ENCODE measurements around the gene CELF2. TPM values are rescaled to one million over a fixed set of nuclear protein-coding genes. Genes with fewer than 3 reads are reported as not detected.

Gene CELF2
- total RNA-seq, 1 donor from 2014 or later = 31.6 TPM

DNA sequence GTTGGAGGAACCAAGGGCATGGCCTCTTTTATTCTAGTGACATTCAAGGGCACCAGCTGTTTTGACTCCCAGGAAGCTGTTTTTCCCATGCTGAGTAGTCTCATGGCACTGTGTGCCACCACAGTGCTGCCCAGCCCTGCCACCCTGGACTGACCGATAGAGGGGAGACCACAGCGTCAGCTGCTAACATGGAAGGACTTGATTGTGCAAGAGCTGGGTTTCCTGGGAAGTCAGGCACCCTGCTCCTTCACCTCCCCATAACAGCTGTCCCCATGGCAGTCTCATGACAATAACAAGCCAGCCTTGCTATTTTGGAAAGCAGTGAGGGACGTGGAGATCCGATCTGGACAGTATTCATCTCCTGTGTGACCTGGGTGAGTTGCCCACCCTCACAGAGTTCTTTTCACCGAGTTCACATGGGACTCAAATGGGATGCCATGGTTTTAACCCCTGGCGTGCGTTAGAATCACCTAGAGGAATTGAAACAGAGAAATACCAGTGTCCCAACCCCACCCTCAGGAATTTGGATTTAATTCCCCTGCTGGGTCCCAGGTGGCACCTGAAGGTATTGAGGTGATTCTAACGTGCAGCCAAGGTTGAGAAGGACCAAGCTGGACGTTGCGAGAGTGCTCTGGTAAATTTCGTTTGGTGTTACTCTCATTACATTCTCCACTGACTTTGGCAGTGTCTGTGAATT is 174.8 kb downstream of the CELF2 start:
- no peak for TF ChIP-seq EZH2 (IDR thresholded peaks at IDR 0.05)
- TF ChIP-seq EZH2phosphoT487 (IDR thresholded peaks at IDR 0.05) = no peak
- TF ChIP-seq, protein P1, sequence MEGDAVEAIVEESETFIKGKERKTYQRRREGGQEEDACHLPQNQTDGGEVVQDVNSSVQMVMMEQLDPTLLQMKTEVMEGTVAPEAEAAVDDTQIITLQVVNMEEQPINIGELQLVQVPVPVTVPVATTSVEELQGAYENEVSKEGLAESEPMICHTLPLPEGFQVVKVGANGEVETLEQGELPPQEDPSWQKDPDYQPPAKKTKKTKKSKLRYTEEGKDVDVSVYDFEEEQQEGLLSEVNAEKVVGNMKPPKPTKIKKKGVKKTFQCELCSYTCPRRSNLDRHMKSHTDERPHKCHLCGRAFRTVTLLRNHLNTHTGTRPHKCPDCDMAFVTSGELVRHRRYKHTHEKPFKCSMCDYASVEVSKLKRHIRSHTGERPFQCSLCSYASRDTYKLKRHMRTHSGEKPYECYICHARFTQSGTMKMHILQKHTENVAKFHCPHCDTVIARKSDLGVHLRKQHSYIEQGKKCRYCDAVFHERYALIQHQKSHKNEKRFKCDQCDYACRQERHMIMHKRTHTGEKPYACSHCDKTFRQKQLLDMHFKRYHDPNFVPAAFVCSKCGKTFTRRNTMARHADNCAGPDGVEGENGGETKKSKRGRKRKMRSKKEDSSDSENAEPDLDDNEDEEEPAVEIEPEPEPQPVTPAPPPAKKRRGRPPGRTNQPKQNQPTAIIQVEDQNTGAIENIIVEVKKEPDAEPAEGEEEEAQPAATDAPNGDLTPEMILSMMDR (IDR thresholded peaks at IDR 0.05) = no peak
- Histone ChIP-seq H3K36me3 (no peaks in the 10 kb centered on the region), H3K79me2 (ENCODE audit: low read depth) (peaks cover 36% of the 10 kb centered on the region), H3K27ac (no peak overlapping the region), H2AFZ (replicated peaks) (no peak overlapping the region), H3K9ac (no peak overlapping the region), H4K20me1 (ENCODE audit: low read depth) (peaks cover 11% of the 10 kb centered on the region), H3K27me3 (no peaks in the 10 kb centered on the region), H3K4me1 (peaks cover 35% of the 10 kb centered on the region), H3K4me3 (no peak overlapping the region), H3K4me2 (no peak overlapping the region), H3F3A (ENCODE audit: low read depth) (peaks cover 4% of the 10 kb centered on the region), H3K9me3 (ENCODE audit: low read depth) (no peaks in the 10 kb centered on the region)
- H3K27ac Mint-ChIP-seq = no peak overlapping the region
- H3K36me3 Mint-ChIP-seq = peaks cover 9% of the 10 kb centered on the region
- peaks cover 23% of the 10 kb centered on the region for H3K4me1 Mint-ChIP-seq
- no peak overlapping the region for H3K4me3 Mint-ChIP-seq
- peaks cover 2% of the 10 kb centered on the region for H3K27me3 Mint-ChIP-seq (ENCODE audit: insufficient read depth, low read depth)
- H3K9me3 Mint-ChIP-seq = peaks cover 10% of the 10 kb centered on the region
- DNase-seq (ENCODE audit: low spot score) = no peak

DNA sequence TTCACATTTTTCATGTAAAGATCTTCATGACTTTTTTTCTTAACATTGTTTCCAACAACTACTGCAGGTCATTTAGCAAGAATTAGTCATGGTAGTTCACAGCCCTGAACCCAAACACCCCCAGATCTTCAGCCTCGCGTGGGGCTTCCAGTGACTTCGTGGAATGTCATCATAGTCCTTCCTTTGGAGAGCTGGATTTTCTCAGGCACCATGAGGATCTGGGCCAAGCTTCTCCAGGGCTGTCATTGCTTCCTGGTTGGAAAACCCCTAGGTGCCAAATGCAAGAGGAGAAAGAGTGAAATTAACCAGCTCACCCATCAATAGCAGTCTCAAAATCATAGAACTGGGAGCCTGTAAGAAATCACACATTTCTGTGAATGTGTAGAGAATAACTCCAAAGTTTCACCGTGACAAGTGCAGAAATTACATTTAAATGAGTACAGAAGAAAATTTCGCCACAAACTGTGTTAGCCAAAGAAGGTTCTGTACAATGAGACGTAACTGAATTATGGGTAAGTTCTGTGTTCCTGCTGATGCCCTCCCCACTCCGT is 175.4 kb downstream of the CELF2 start:
- no peak for DNase-seq (ENCODE audit: low spot score)
- H3K27me3 ChIP-seq = no peaks in the 10 kb centered on the region
- H3K36me3 Mint-ChIP-seq = peaks cover 9% of the 10 kb centered on the region
- no peak for TF ChIP-seq EZH2phosphoT487 (IDR thresholded peaks at IDR 0.05)
- TF ChIP-seq, protein P1 (IDR thresholded peaks at IDR 0.05) = no peak
- no peak for TF ChIP-seq EZH2 (IDR thresholded peaks at IDR 0.05)
- peaks cover 25% of the 10 kb centered on the region for H3K4me1 Mint-ChIP-seq
- no peak overlapping the region for H2AFZ ChIP-seq (replicated peaks)
- no peak overlapping the region for H3K9ac ChIP-seq
- peaks cover 37% of the 10 kb centered on the region for H3K4me1 ChIP-seq
- no peak overlapping the region for H3K4me2 ChIP-seq
- H3K27ac ChIP-seq = no peak overlapping the region
- no peak overlapping the region for H3K4me3 Mint-ChIP-seq
- H3K4me3 ChIP-seq = no peak overlapping the region
- no peaks in the 10 kb centered on the region for H3K9me3 ChIP-seq (ENCODE audit: low read depth)
- peaks cover 8% of the 10 kb centered on the region for H3K9me3 Mint-ChIP-seq
- H3K79me2 ChIP-seq (ENCODE audit: low read depth) = peaks cover 31% of the 10 kb centered on the region
- no peaks in the 10 kb centered on the region for H3K36me3 ChIP-seq
- H3K27me3 Mint-ChIP-seq (ENCODE audit: insufficient read depth, low read depth) = peaks cover 2% of the 10 kb centered on the region
- H3F3A ChIP-seq (ENCODE audit: low read depth) = peaks cover 4% of the 10 kb centered on the region
- H4K20me1 ChIP-seq (ENCODE audit: low read depth) = peaks cover 13% of the 10 kb centered on the region
- no peak overlapping the region for H3K27ac Mint-ChIP-seq

DNA sequence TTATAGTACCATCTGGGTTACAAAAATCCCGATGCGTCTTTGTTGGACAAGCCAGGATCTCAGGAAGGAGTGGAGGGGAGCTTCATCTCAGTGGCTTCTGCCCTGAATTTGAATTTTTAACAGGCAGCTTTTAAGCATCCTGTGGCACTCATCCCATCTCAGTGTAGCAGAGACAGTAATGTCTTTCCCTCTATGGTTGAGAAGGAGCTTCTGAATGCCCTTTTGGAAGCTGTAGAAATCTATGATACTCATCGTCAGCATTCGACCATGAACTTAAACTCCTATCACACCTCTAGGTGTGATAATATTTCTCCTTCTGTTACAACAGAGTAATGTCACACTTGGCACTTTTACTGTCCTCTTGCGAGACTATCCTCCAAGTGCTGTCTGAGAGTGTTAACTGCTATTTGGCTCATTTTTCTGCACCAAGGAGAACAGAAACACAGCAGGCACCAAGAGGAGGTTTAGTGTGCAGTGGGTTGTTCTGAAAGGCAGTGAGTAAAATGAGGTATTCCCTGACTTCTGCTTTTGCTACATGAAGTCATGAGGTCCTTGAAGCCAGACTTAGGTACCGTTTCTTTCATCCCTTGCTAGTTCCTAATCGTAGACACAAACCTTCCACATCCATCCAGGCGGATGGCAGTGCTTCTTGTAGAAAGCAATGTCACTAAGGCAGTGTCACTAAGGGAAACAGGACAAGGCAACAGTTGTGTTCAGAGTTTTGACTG is 177.4 kb downstream of the CELF2 start:
- H4K20me1 ChIP-seq (ENCODE audit: low read depth) = peaks cover 10% of the 10 kb centered on the region
- no peak overlapping the region for H2AFZ ChIP-seq (replicated peaks)
- no peak overlapping the region for H3K27ac ChIP-seq
- peaks cover 6% of the 10 kb centered on the region for H3K9me3 Mint-ChIP-seq
- H3K9ac ChIP-seq = no peak overlapping the region
- peaks cover 4% of the 10 kb centered on the region for H3F3A ChIP-seq (ENCODE audit: low read depth)
- H3K27me3 Mint-ChIP-seq (ENCODE audit: insufficient read depth, low read depth) = peaks cover 4% of the 10 kb centered on the region
- H3K4me3 Mint-ChIP-seq = no peak overlapping the region
- no peak overlapping the region for H3K4me3 ChIP-seq
- TF ChIP-seq, protein P1 (IDR thresholded peaks at IDR 0.05) = no peak
- TF ChIP-seq EZH2 (IDR thresholded peaks at IDR 0.05) (no peak), EZH2phosphoT487 (IDR thresholded peaks at IDR 0.05) (no peak)
- peaks cover 11% of the 10 kb centered on the region for H3K36me3 Mint-ChIP-seq
- H3K27ac Mint-ChIP-seq = no peak overlapping the region
- no peak overlapping the region for H3K4me2 ChIP-seq
- H3K79me2 ChIP-seq (ENCODE audit: low read depth) = peaks cover 19% of the 10 kb centered on the region
- H3K36me3 ChIP-seq = no peaks in the 10 kb centered on the region
- no peaks in the 10 kb centered on the region for H3K27me3 ChIP-seq
- no peak for DNase-seq (ENCODE audit: low spot score)
- H3K4me1 ChIP-seq = peaks cover 24% of the 10 kb centered on the region
- peaks cover 17% of the 10 kb centered on the region for H3K4me1 Mint-ChIP-seq
- H3K9me3 ChIP-seq (ENCODE audit: low read depth) = no peaks in the 10 kb centered on the region
